ENCODE measurements around the gene METTL24. TPM values are rescaled to one million over a fixed set of nuclear protein-coding genes. Genes with fewer than 3 reads are reported as not detected.

METTL24 gene
- total RNA-seq, 1 donor from 2014 or later: 3.2 TPM

- DNase-seq (ENCODE audit: low spot score): no peak
- no peak overlapping the region for H3K27ac Mint-ChIP-seq
- no peak for TF ChIP-seq EZH2 (IDR thresholded peaks at IDR 0.05)
- TF ChIP-seq EZH2phosphoT487 (IDR thresholded peaks at IDR 0.05): no peak
- TF ChIP-seq CTCF (IDR thresholded peaks at IDR 0.05): no peak
Measured at GRCh38 chr6:110201151-110201884, 156.8 kb downstream of the METTL24 start.

GRCh38 chr6:110198561-110198960, 159.6 kb downstream of the METTL24 start:
- Histone ChIP-seq H3K27ac (no peak overlapping the region), H3K36me3 (peaks cover 4% of the 10 kb centered on the region), H3K4me1 (no peaks in the 10 kb centered on the region), H3K9me3 (ENCODE audit: low read depth) (no peaks in the 10 kb centered on the region), H3K9ac (no peak overlapping the region), H3K4me2 (no peak overlapping the region), H2AFZ (replicated peaks) (no peak overlapping the region), H3K27me3 (no peaks in the 10 kb centered on the region), H3K4me3 (no peak overlapping the region), H3K79me2 (ENCODE audit: low read depth) (peaks cover 22% of the 10 kb centered on the region), H4K20me1 (ENCODE audit: low read depth) (peaks cover 3% of the 10 kb centered on the region), H3F3A (ENCODE audit: low read depth) (no peaks in the 10 kb centered on the region)
- no peaks in the 10 kb centered on the region for H3K27me3 Mint-ChIP-seq (ENCODE audit: insufficient read depth, low read depth)
- H3K36me3 Mint-ChIP-seq: peaks cover 9% of the 10 kb centered on the region
- H3K9me3 Mint-ChIP-seq: no peaks in the 10 kb centered on the region
- no peak for DNase-seq (ENCODE audit: low spot score)
- no peak for TF ChIP-seq CTCF (IDR thresholded peaks at IDR 0.05)
- TF ChIP-seq EZH2 (IDR thresholded peaks at IDR 0.05): no peak
- TF ChIP-seq EZH2phosphoT487 (IDR thresholded peaks at IDR 0.05): no peak
- H3K27ac Mint-ChIP-seq: no peak overlapping the region
- peaks cover 9% of the 10 kb centered on the region for H3K4me1 Mint-ChIP-seq
- H3K4me3 Mint-ChIP-seq: no peak overlapping the region

More at GRCh38 chr6:110201151-110201884, 156.8 kb downstream of the METTL24 start:
- peaks cover 2% of the 10 kb centered on the region for H3K36me3 Mint-ChIP-seq
- Histone ChIP-seq H3K9me3 (ENCODE audit: low read depth) (no peaks in the 10 kb centered on the region), H3K4me2 (no peak overlapping the region), H3K27ac (no peak overlapping the region), H3K27me3 (no peaks in the 10 kb centered on the region), H2AFZ (replicated peaks) (no peak overlapping the region), H3K4me1 (no peaks in the 10 kb centered on the region), H3K79me2 (ENCODE audit: low read depth) (peaks cover 15% of the 10 kb centered on the region), H3K36me3 (no peaks in the 10 kb centered on the region), H4K20me1 (ENCODE audit: low read depth) (peaks cover 3% of the 10 kb centered on the region), H3K9ac (no peak overlapping the region), H3F3A (ENCODE audit: low read depth) (no peaks in the 10 kb centered on the region), H3K4me3 (no peak overlapping the region)
- no peaks in the 10 kb centered on the region for H3K9me3 Mint-ChIP-seq
- H3K4me1 Mint-ChIP-seq: peaks cover 9% of the 10 kb centered on the region
- H3K27me3 Mint-ChIP-seq (ENCODE audit: insufficient read depth, low read depth): no peaks in the 10 kb centered on the region
- no peak overlapping the region for H3K4me3 Mint-ChIP-seq

- Histone ChIP-seq H3K79me2 (ENCODE audit: low read depth) (peaks cover 30% of the 10 kb centered on the region), H3K9me3 (ENCODE audit: low read depth) (no peaks in the 10 kb centered on the region), H3K4me3 (no peak overlapping the region), H4K20me1 (ENCODE audit: low read depth) (peaks cover 10% of the 10 kb centered on the region), H3K27me3 (no peaks in the 10 kb centered on the region), H3K27ac (no peak overlapping the region), H3F3A (ENCODE audit: low read depth) (no peaks in the 10 kb centered on the region), H3K4me2 (no peak overlapping the region), H3K36me3 (peaks cover 4% of the 10 kb centered on the region), H2AFZ (replicated peaks) (no peak overlapping the region), H3K4me1 (no peaks in the 10 kb centered on the region), H3K9ac (no peak overlapping the region)
- Mint-ChIP-seq H3K4me1 (peaks cover 9% of the 10 kb centered on the region), H3K9me3 (no peaks in the 10 kb centered on the region), H3K36me3 (peaks cover 9% of the 10 kb centered on the region), H3K27ac (no peak overlapping the region), H3K4me3 (no peak overlapping the region), H3K27me3 (ENCODE audit: insufficient read depth, low read depth) (no peaks in the 10 kb centered on the region)
- DNase-seq (ENCODE audit: low spot score): no peak
- no peak for TF ChIP-seq EZH2phosphoT487 (IDR thresholded peaks at IDR 0.05)
- no peak for TF ChIP-seq EZH2 (IDR thresholded peaks at IDR 0.05)
- TF ChIP-seq CTCF (IDR thresholded peaks at IDR 0.05): no peak
Measured at GRCh38 chr6:110196874-110197273, 161.3 kb downstream of the METTL24 start.
